HCT116 (cell line): Measurements from ENCODE around the gene RNF25. TPM values are rescaled to one million over a fixed set of nuclear protein-coding genes. Genes with fewer than 3 reads are reported as not detected.
A peak's percentile ranks its signal among the peaks of the same experiment; 100 is the strongest.

Source experiments
- ATAC-seq: fragments of 200-7000 bp; cut with Tn5 transposase; 2 replicates; pipeline ENCODE4 v1.9.1; 2020; ENCODE audit warnings: mild to moderate bottlenecking, moderate library complexity
- BruUV-seq: library from RNA; stranded (reverse); fragments of 400-500 nt; replicated peaks from 2 replicates; lab custom pipeline; 2021; lab: Mats Ljungman, UMichigan
- CTCF ChIA-PET: fragments of 300-600 bp; sonication (Branson Sonifier 250); formaldehyde crosslinking; loops from one replicate; lab custom pipeline; 2021; ENCODE audit warnings: antibody characterized with exemption; lab: Charles Lee
- POLR2A ChIA-PET: fragments of 300-600, 350-600 bp; sonication (Branson Sonifier 250); formaldehyde crosslinking; loops from one replicate; lab custom pipeline; 2021; ENCODE audit warnings: antibody characterized with exemption; lab: Charles Lee
- RAD21 ChIA-PET, 2 experiments: fragments of 300-600 bp; sonication (Branson Sonifier 250); formaldehyde crosslinking; loops; one replicate each; lab custom pipeline; 2023; ENCODE audit warnings: low total read pairs in 2 of 2; ENCODE audit not compliant: uncharacterized antibody in 2 of 2, unreplicated experiment in 2 of 2, low non-redundant PET in 1 of 2; lab: Charles Lee
- DNase-seq: peaks from one replicate; pipeline ENCODE4 v3.0.0-alpha.2; 2010; ENCODE audit warnings: low read depth, low spot score
- H2AFZ ChIP-seq: fragments of 200-600 bp; shearing (Covaris generic), sonication (generic); 2 replicates; pipeline ENCODE4 v1.6.1; 2017; ENCODE audit warnings: low read depth, mixed run types, mixed read lengths, antibody characterized with exemption, low read length; ENCODE audit not compliant: poor library complexity, severe bottlenecking
- H3K27ac ChIP-seq: 2 replicates; pipeline ENCODE4 v1.5.1; 2012; ENCODE audit warnings: low read depth, low read length
- H3K27me3 ChIP-seq: fragments of 200-600 bp; sonication (generic); 2 replicates; pipeline ENCODE4 v1.6.1; 2016; ENCODE audit warnings: mixed run types, low read length, mixed read lengths; ENCODE audit not compliant: insufficient read depth
- H3K36me3 ChIP-seq, 2 experiments: fragments of 200-500 bp in 1 of 2; fragments of 200-600 bp in 1 of 2; sonication (Bioruptor generic) in 1 of 2; sonication (generic) in 1 of 2; 2 replicates each; pipeline versions ENCODE4 v1.5.1 to v1.6.1; 2014 to 2016; ENCODE audit warnings: low read length in 2 of 2, inconsistent platforms in 1 of 2, mixed read lengths in 1 of 2, mixed run types in 1 of 2; ENCODE audit not compliant: insufficient read depth in 2 of 2, control insufficient read depth in 1 of 2
- H3K4me1 ChIP-seq, 2 experiments: fragments of 200-600 bp in 1 of 2; sonication (generic) in 1 of 2; 2 replicates each; pipeline versions ENCODE4 v1.5.1 to v1.6.1; 2012 to 2017; ENCODE audit warnings: low read length in 2 of 2, inconsistent platforms in 1 of 2, mild to moderate bottlenecking in 1 of 2, mixed read lengths in 1 of 2, mixed run types in 1 of 2, moderate library complexity in 1 of 2; ENCODE audit not compliant: insufficient read depth in 2 of 2, control insufficient read depth in 1 of 2
- H3K4me2 ChIP-seq: fragments of 200-600 bp; sonication (generic); 2 replicates; pipeline ENCODE4 v1.6.1; 2017; ENCODE audit warnings: mixed run types, low read length, mixed read lengths
- H3K4me3 ChIP-seq, 2 experiments: fragments of 200-600 bp in 1 of 2; sonication (generic) in 1 of 2; replicated peaks in 1 of 2; 2 replicates each; pipeline ENCODE4 v1.5.1; 2011 to 2016; ENCODE audit warnings: low read length in 2 of 2, control low read depth in 1 of 2, low read depth in 1 of 2, mild to moderate bottlenecking in 1 of 2, mixed read lengths in 1 of 2, mixed run types in 1 of 2
- H3K79me2 ChIP-seq: fragments of 200-600 bp; sonication (generic); 2 replicates; pipeline ENCODE4 v1.6.1; 2017; ENCODE audit warnings: mild to moderate bottlenecking, mixed run types, low read length, moderate library complexity, mixed read lengths; ENCODE audit not compliant: insufficient read depth
- H3K9ac ChIP-seq: fragments of 200-600 bp; sonication (generic); 2 replicates; pipeline ENCODE4 v1.6.1; 2016; ENCODE audit warnings: low read length, mixed read lengths
- H3K9me2 ChIP-seq: fragments of 200-600 bp; sonication (generic), shearing (Covaris generic); 2 replicates; pipeline ENCODE4 v1.6.1; 2017; ENCODE audit warnings: mixed run types, mild to moderate bottlenecking, moderate library complexity; ENCODE audit not compliant: insufficient read depth
- H3K9me3 ChIP-seq, 2 experiments: fragments of 200-500 bp in 1 of 2; fragments of 200-600 bp in 1 of 2; sonication (Bioruptor generic) in 1 of 2; sonication (generic) in 1 of 2; 2 replicates each; pipeline ENCODE4 v1.6.1; 2014 to 2017; ENCODE audit warnings: low read length in 2 of 2, mixed read lengths in 2 of 2, inconsistent platforms in 1 of 2, low read depth in 1 of 2, mild to moderate bottlenecking in 1 of 2, mixed run types in 1 of 2, moderate library complexity in 1 of 2; ENCODE audit not compliant: control insufficient read depth in 1 of 2, insufficient read depth in 1 of 2
- H4K20me1 ChIP-seq: fragments of 200-600 bp; sonication (generic), shearing (Covaris generic); 2 replicates; pipeline ENCODE4 v1.6.1; 2017; ENCODE audit warnings: mixed run types, mild to moderate bottlenecking, moderate library complexity; ENCODE audit not compliant: insufficient read depth
- ATF3 ChIP-seq: IDR thresholded peaks from 2 replicates; pipeline ENCODE4 v1.6.1; 2012
- CBX3 ChIP-seq: IDR thresholded peaks from 2 replicates; pipeline ENCODE4 v1.6.1; 2012; ENCODE audit warnings: low read depth
- CEBPB ChIP-seq: IDR thresholded peaks from 2 replicates; pipeline ENCODE4 v1.6.1; 2012; ENCODE audit warnings: low read depth
- CTCF ChIP-seq, 3 experiments: fragments of 200-600 bp in 1 of 3; sonication (generic) in 1 of 3; IDR thresholded peaks in 2 of 3; conservative IDR thresholded peaks in 1 of 3; 2 replicates each; pipeline ENCODE4 v1.5.1; 2012 to 2017; ENCODE audit warnings: low read depth in 2 of 3, low read length in 2 of 3, antibody characterized with exemption in 1 of 3, borderline replicate concordance in 1 of 3, control low read depth in 1 of 3, mild to moderate bottlenecking in 1 of 3, mixed read lengths in 1 of 3, mixed run types in 1 of 3, moderate library complexity in 1 of 3; ENCODE audit not compliant: insufficient read depth in 1 of 3
- ELF1 ChIP-seq: IDR thresholded peaks from 2 replicates; pipeline ENCODE4 v1.6.1; 2012; ENCODE audit warnings: low read depth, borderline replicate concordance
- EZH2phosphoT487 ChIP-seq: fragments of 200-600 bp; IDR thresholded peaks from 2 replicates; pipeline ENCODE4 v1.6.1; 2018; ENCODE audit warnings: antibody characterized with exemption, borderline replicate concordance
- JUND ChIP-seq: IDR thresholded peaks from 2 replicates; pipeline ENCODE4 v1.6.1; 2012
- POLR2AphosphoS5 ChIP-seq: IDR thresholded peaks from 2 replicates; pipeline ENCODE4 v1.6.1; 2011; ENCODE audit warnings: mild to moderate bottlenecking, low read depth, low read length, moderate library complexity
- RAD21 ChIP-seq: IDR thresholded peaks from 2 replicates; pipeline ENCODE4 v1.6.1; 2012; ENCODE audit warnings: low read depth, mild to moderate bottlenecking
- ZNF274 ChIP-seq: fragments of 200-500 bp; sonication (Bioruptor generic); IDR thresholded peaks from 2 replicates; pipeline ENCODE4 v1.6.1; 2014; ENCODE audit warnings: mild to moderate bottlenecking, low read depth, low read length, inconsistent platforms
- intact Hi-C: fragments of 100-400 bp; cut with micrococcal nuclease; formaldehyde crosslinking; loops from 2 replicates; pipeline ENCODE4 v1.10.0; 2022
- total RNA-seq: library from RNA; stranded (reverse); gene quantifications from one replicate; pipeline ENCODE4 v1.2.1, GENCODE V29; 2021; ENCODE audit not compliant: unreplicated experiment

The RNF25 gene
- total RNA-seq, 1 experiment from 2014 or later = 23.4 TPM

- H3K9me2 ChIP-seq = no peaks in the 10 kb centered on the region
- no peaks in the 10 kb centered on the region for H3K27me3 ChIP-seq
- H3K79me2 ChIP-seq = no peaks in the 10 kb centered on the region
- no peak for DNase-seq
- no peak overlapping the region for H2AFZ ChIP-seq
- no peak overlapping the region for H3K9ac ChIP-seq
- RAD21 ChIA-PET = no interaction called here
- no peak for TF ChIP-seq EZH2phosphoT487
- TF ChIP-seq CTCF (IDR thresholded peaks at IDR 0.05 in 2 of 3, conservative IDR thresholded peaks at IDR 0.05 in 1 of 3; ENCODE audit: borderline replicate concordance in 1 of 3, insufficient read depth in 1 of 3, low read depth in 2 of 3, low read length in 2 of 3) = no peak
- TF ChIP-seq ATF3 = no peak
- no peak for TF ChIP-seq ELF1
- TF ChIP-seq CEBPB = no peak
- TF ChIP-seq ZNF274 = no peak
- no peak for TF ChIP-seq POLR2AphosphoS5
- no peak for TF ChIP-seq RAD21
- no peak for TF ChIP-seq JUND
- TF ChIP-seq CBX3 = no peak
- TF ChIP-seq, all 23 proteins: peak for 0
- POLR2A ChIA-PET = no interaction called here
- peak; percentile 21; the same call in 1 of the 2 replicates for ATAC-seq
- CTCF ChIA-PET = no interaction called here
- Histone ChIP-seq H3K27ac (no peak overlapping the region), H3K4me1 (peaks cover 0 to 4% of the 10 kb centered on the region in 2 experiments; a peak in 2 of 4 replicates), H3K36me3 (no peaks in the 10 kb centered on the region), H3K9me3 (no peaks in the 10 kb centered on the region), H3K4me3 (no peak overlapping the region), H4K20me1 (no peaks in the 10 kb centered on the region), H3K4me2 (no peak overlapping the region)
- no TSS peak for BruUV-seq
- intact Hi-C loops = no loop called here
Observed at GRCh38 chr2:218622606-218623365, 49.0 kb downstream of the RNF25 start.
